Measurements from ENCODE around the gene PRDM16.

GRCh38 chr1:3296826-3297225, 227.8 kb downstream of the PRDM16 start:
- no peak for TF ChIP-seq CTCF (IDR thresholded peaks at IDR 0.05; ENCODE audit: low read length)
- TF ChIP-seq EZH2 (IDR thresholded peaks at IDR 0.05; ENCODE audit: borderline replicate concordance, low read length) = no peak

Data from OCI-LY1 (cell line).